Activated CD8-positive, alpha-beta T cell treated with anti-CD3 and anti-CD28 coated beads for 36 hours (primary cell): Measurements from ENCODE around the gene PMM1. TPM values are rescaled to one million over a fixed set of nuclear protein-coding genes. Genes with fewer than 3 reads are reported as not detected.

Experiments used
- ATAC-seq: fragments of 200-7000 bp; cut with Tn5 transposase; one replicate; pipeline ENCODE4 v1.10.0; 2021; ENCODE audit warnings: mild to moderate bottlenecking, moderate library complexity
- CTCF ChIA-PET: fragments of 350-600 bp; sonication (Branson Sonifier 250); formaldehyde crosslinking; loops from one replicate; lab custom pipeline; 2021; ENCODE audit warnings: antibody characterized with exemption; lab: Charles Lee
- POLR2A ChIA-PET: fragments of 350-600 bp; sonication (Branson Sonifier 250); formaldehyde crosslinking; loops from one replicate; lab custom pipeline; 2021; ENCODE audit warnings: antibody characterized with exemption; lab: Charles Lee
- DNase-seq: peaks from one replicate; pipeline ENCODE4 v3.0.0-alpha.2; 2020
- H3K27ac Mint-ChIP-seq: one replicate; pipeline ENCODE4 v1.8.0; 2021; ENCODE audit warnings: mild to moderate bottlenecking, mixed read lengths
- H3K27me3 Mint-ChIP-seq: one replicate; pipeline ENCODE4 v1.8.0; 2021; ENCODE audit warnings: mixed read lengths
- H3K36me3 Mint-ChIP-seq: one replicate; pipeline ENCODE4 v1.8.0; 2021; ENCODE audit warnings: low read depth, mixed read lengths
- H3K4me1 Mint-ChIP-seq: one replicate; pipeline ENCODE4 v1.8.0; 2021; ENCODE audit warnings: low read depth, mixed read lengths
- H3K4me3 Mint-ChIP-seq: one replicate; pipeline ENCODE4 v1.8.0; 2021; ENCODE audit warnings: mild to moderate bottlenecking, moderate library complexity, mixed read lengths
- H3K9me3 Mint-ChIP-seq: one replicate; pipeline ENCODE4 v1.8.0; 2021; ENCODE audit warnings: mixed read lengths
- intact Hi-C: fragments of 100-400 bp; cut with micrococcal nuclease; formaldehyde crosslinking; loops from one replicate; pipeline ENCODE4 v1.10.0; 2022
- total RNA-seq, 2 experiments: library from RNA; stranded (reverse); gene quantifications; one replicate each; pipeline ENCODE4 v1.2.3, GENCODE V29; 2021
- TF ChIP-seq, protein P1 (sequence below): fragments of 200-600 bp; IDR thresholded peaks from one replicate; pipeline ENCODE4 v1.8.0; 2022; ENCODE audit warnings: antibody characterized with exemption, mild to moderate bottlenecking

PMM1 gene
- total RNA-seq, 2 experiments from 2014 or later = 29.8 to 29.9 TPM

DNA sequence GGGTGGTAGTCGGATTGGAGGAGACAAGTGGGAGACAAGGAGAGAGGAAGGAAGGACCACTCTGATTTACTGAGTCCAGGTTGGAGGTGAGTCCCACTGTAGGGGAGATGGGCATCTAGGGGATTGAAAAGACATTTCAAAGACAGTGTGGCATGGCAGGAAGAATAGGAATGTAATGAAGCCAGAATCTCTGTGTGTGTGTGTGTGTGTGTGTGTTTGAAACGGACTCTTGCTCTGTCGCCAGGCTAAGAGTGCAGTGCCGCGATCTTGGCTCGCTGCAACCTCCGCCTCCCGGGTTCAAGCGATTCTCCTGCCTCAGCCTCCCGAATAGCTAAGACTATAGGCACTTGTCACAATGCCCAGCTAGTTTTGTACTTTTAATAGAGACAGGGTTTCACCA is 33.1 kb downstream of the PMM1 start:
- peaks cover 7% of the 10 kb centered on the region for H3K4me1 Mint-ChIP-seq
- CTCF ChIA-PET = interaction anchor here (1.8 kb wide), 1 partner anchor 39 kb away, joined by 4 read pairs; no protein-coding TSS in a partner anchor
- POLR2A ChIA-PET = interaction anchor here (1.1 to 1.3 kb wide), 2 partner anchors 34 to 48 kb away, joined by 3 read pairs; partner anchors contain the start of gene PMM1
- TF ChIP-seq, protein P1, sequence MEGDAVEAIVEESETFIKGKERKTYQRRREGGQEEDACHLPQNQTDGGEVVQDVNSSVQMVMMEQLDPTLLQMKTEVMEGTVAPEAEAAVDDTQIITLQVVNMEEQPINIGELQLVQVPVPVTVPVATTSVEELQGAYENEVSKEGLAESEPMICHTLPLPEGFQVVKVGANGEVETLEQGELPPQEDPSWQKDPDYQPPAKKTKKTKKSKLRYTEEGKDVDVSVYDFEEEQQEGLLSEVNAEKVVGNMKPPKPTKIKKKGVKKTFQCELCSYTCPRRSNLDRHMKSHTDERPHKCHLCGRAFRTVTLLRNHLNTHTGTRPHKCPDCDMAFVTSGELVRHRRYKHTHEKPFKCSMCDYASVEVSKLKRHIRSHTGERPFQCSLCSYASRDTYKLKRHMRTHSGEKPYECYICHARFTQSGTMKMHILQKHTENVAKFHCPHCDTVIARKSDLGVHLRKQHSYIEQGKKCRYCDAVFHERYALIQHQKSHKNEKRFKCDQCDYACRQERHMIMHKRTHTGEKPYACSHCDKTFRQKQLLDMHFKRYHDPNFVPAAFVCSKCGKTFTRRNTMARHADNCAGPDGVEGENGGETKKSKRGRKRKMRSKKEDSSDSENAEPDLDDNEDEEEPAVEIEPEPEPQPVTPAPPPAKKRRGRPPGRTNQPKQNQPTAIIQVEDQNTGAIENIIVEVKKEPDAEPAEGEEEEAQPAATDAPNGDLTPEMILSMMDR = no peak
- H3K9me3 Mint-ChIP-seq = no peaks in the 10 kb centered on the region
- no peak for DNase-seq
- peaks cover 20% of the 10 kb centered on the region for H3K27me3 Mint-ChIP-seq
- H3K36me3 Mint-ChIP-seq = no peaks in the 10 kb centered on the region
- intact Hi-C loops = no loop called here
- H3K27ac Mint-ChIP-seq = no peak overlapping the region
- no peak overlapping the region for H3K4me3 Mint-ChIP-seq
- no peak for ATAC-seq

DNA sequence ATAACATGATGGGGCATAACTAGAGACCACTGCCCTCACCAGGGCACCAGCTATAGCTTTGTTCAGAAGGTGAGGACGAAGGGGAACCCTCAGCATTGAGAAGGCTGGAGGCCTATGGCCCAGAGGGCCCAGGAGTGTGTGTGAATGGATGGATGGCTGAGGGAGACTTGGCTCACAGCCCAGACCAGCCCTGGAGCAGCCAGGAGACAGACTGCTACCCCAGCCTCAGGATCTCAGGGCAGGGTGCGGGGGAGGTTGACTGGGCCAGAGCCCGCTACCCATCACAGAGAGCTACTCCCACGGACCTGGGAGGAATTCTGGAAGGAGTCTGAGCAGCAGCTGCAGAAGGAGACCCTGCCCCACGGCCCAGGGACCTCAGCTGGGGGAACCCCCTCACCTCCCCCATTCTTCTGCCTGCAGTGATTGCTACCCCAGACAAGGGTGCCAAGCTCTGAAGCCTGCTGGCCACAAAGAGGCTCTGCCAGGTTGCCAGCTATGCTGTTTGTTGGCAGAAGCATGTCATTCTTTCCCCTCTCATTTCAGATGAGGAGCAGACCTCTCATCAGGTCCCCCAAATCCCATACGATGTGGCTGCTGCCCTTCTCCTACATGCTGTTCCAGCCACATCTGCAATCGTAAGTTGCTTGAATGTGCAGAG is 34.2 kb downstream of the PMM1 start:
- no peak for ATAC-seq
- Mint-ChIP-seq H3K4me1 (peaks cover 7% of the 10 kb centered on the region), H3K4me3 (no peak overlapping the region), H3K36me3 (no peaks in the 10 kb centered on the region), H3K27me3 (peaks cover 13% of the 10 kb centered on the region), H3K9me3 (no peaks in the 10 kb centered on the region), H3K27ac (no peak overlapping the region)
- ChIA-PET POLR2A (interaction anchor here (0.6 kb wide), 1 partner anchor 195 kb away, joined by 5 read pairs; no protein-coding TSS in a partner anchor), CTCF (interaction anchor here (0.9 to 1.8 kb wide), 2 partner anchors 8 to 38 kb away, joined by 4 read pairs; no protein-coding TSS in a partner anchor)
- TF ChIP-seq, protein P1 = no peak
- intact Hi-C loops = no loop called here
- no peak for DNase-seq

DNA sequence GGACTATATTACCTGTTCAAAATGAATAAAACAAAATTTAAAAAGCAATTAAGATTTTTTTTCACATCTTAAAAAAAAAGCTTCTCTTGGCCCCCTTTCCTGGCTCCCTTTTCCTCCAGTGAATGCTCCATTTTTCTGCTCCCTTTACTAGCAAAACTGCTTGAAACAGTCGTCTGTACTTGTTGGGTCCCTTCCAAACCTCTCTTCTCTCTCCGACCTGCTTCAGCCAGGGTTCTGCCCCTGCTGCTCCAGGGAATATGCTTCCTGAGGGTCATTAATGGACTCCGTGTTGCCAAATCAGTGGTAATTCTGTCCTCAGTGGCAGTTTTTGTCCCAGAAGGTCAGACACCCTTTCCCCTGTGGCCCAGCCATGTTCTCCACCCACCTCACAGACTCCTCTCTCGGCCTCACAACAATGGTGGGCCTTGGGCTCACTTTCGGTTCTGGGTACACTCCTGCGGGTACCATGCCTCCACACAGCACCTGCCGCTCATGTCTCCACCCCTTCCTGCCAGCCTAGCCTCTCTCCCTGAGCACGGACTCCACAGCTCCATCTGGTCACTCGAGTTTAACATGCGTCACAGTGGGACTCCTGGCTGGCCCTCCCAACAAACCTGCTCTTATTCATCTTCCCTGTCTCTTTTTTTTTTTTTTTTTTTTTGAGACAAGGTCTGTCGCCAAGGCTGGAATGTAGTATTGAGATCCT is 37.6 kb downstream of the PMM1 start:
- H3K4me3 Mint-ChIP-seq = no peak overlapping the region
- CTCF ChIA-PET = interaction anchor here (0.8 to 1.9 kb wide), 2 partner anchors 25 to 45 kb away, joined by 3 to 4 read pairs; no protein-coding TSS in a partner anchor
- H3K36me3 Mint-ChIP-seq = no peaks in the 10 kb centered on the region
- H3K4me1 Mint-ChIP-seq = peaks cover 2% of the 10 kb centered on the region
- intact Hi-C loops = no loop called here
- peaks cover 6% of the 10 kb centered on the region for H3K27me3 Mint-ChIP-seq
- DNase-seq = no peak
- H3K27ac Mint-ChIP-seq = no peak overlapping the region
- no peaks in the 10 kb centered on the region for H3K9me3 Mint-ChIP-seq
- no peak for ATAC-seq
- TF ChIP-seq, protein P1 = no peak
- POLR2A ChIA-PET = interaction anchor here (1.0 kb wide), 1 partner anchor 171 kb away, joined by 3 read pairs; no protein-coding TSS in a partner anchor

DNA sequence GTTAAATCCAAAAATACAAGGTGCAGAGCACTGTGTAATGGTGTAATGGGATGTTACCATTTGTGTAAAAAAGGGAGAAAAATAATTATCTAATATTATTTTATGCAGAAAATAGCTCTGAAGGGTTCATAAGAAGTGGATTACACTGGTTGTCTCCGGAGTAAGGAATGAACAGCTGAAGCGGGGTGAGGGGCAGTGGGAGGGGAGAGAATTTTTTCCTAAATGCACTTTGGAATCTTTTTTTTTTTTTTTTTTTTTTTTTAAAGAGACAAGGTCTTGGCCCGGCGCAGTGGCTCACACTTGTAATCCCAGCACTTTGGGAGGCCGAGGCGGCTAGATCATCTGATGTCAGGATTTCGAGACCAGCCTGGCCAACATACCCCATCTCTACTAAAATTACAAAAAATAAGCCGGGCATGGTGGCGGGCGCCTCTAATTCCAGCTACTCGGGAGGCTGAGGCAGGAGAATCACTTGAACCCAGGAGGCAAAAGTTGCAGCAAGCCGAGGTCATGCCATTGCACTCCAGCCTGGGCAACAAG is 38.6 kb downstream of the PMM1 start:
- no peaks in the 10 kb centered on the region for H3K9me3 Mint-ChIP-seq
- peaks cover 4% of the 10 kb centered on the region for H3K27me3 Mint-ChIP-seq
- no peak overlapping the region for H3K4me3 Mint-ChIP-seq
- no peak for ATAC-seq
- intact Hi-C loops = no loop called here
- CTCF ChIA-PET = interaction anchor here (0.8 to 1.9 kb wide), 2 partner anchors 24 to 46 kb away, joined by 3 to 4 read pairs; no protein-coding TSS in a partner anchor
- H3K36me3 Mint-ChIP-seq = no peaks in the 10 kb centered on the region
- POLR2A ChIA-PET = interaction anchor here (1.0 kb wide), 1 partner anchor 170 kb away, joined by 3 read pairs; no protein-coding TSS in a partner anchor
- no peak for DNase-seq
- H3K27ac Mint-ChIP-seq = no peak overlapping the region
- H3K4me1 Mint-ChIP-seq = no peaks in the 10 kb centered on the region
- TF ChIP-seq, protein P1 = no peak
